Hepatocyte (in vitro differentiated cells): ENCODE measurements around the gene TCF7.

Experiments
- CTCF ChIP-seq: fragments of 200-600 bp; sonication (generic); IDR thresholded peaks from 2 replicates; pipeline ENCODE4 v1.5.1; 2016; ENCODE audit warnings: antibody characterized with exemption, mild to moderate bottlenecking; ENCODE audit not compliant: poor library complexity
- EZH2phosphoT487 ChIP-seq: fragments of 200-600 bp; sonication (generic); IDR thresholded peaks from one replicate; pipeline ENCODE4 v1.6.1; 2018; ENCODE audit warnings: antibody characterized with exemption, mild to moderate bottlenecking, low read depth, moderate library complexity; ENCODE audit not compliant: unreplicated experiment, severe bottlenecking

- TF ChIP-seq CTCF (no peak), EZH2phosphoT487 (no peak)
These were observed 30.4 kb upstream of the TCF7 start for GRCh38 chr5:134084022-134084565.
